ENCODE data around the gene CBY3.

Gene CBY3

GRCh38 chr5:179699616-179700237 is 18.9 kb upstream of the CBY3 start:
- TF ChIP-seq TAF1 (IDR thresholded peaks at IDR 0.05; ENCODE audit: borderline replicate concordance, insufficient read depth, low read length) (no peak), FOXP2 (optimal IDR thresholded peaks at IDR 0.05; ENCODE audit: borderline replicate concordance, extremely low read depth, extremely low read length, insufficient read depth) (no peak), POLR2AphosphoS5 (IDR thresholded peaks at IDR 0.05; ENCODE audit: low read depth, low read length) (peak; percentile 32; the same call in 1 of the 2 replicates), SIN3A (IDR thresholded peaks at IDR 0.05; ENCODE audit: borderline replicate concordance, insufficient read depth, low read length) (0 out of 2 replicates have a peak, but pooled peaks have one; percentile 31)
- TF ChIP-seq, protein P1, sequence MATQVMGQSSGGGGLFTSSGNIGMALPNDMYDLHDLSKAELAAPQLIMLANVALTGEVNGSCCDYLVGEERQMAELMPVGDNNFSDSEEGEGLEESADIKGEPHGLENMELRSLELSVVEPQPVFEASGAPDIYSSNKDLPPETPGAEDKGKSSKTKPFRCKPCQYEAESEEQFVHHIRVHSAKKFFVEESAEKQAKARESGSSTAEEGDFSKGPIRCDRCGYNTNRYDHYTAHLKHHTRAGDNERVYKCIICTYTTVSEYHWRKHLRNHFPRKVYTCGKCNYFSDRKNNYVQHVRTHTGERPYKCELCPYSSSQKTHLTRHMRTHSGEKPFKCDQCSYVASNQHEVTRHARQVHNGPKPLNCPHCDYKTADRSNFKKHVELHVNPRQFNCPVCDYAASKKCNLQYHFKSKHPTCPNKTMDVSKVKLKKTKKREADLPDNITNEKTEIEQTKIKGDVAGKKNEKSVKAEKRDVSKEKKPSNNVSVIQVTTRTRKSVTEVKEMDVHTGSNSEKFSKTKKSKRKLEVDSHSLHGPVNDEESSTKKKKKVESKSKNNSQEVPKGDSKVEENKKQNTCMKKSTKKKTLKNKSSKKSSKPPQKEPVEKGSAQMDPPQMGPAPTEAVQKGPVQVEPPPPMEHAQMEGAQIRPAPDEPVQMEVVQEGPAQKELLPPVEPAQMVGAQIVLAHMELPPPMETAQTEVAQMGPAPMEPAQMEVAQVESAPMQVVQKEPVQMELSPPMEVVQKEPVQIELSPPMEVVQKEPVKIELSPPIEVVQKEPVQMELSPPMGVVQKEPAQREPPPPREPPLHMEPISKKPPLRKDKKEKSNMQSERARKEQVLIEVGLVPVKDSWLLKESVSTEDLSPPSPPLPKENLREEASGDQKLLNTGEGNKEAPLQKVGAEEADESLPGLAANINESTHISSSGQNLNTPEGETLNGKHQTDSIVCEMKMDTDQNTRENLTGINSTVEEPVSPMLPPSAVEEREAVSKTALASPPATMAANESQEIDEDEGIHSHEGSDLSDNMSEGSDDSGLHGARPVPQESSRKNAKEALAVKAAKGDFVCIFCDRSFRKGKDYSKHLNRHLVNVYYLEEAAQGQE (IDR thresholded peaks at IDR 0.05; ENCODE audit: insufficient read depth in 1 of 2, low read depth in 2 of 2, low read length in 2 of 2): no peak

- TF ChIP-seq FOXP2 (optimal IDR thresholded peaks at IDR 0.05; ENCODE audit: borderline replicate concordance, extremely low read depth, extremely low read length, insufficient read depth) (peak; percentile 46), TAF1 (IDR thresholded peaks at IDR 0.05; ENCODE audit: borderline replicate concordance, insufficient read depth, low read length) (peak; percentile 69; the same call in 1 of the 2 replicates), SIN3A (IDR thresholded peaks at IDR 0.05; ENCODE audit: borderline replicate concordance, insufficient read depth, low read length) (peak; percentile 89), POLR2AphosphoS5 (IDR thresholded peaks at IDR 0.05; ENCODE audit: low read depth, low read length) (no peak; the same call in 1 of the 2 replicates)
- TF ChIP-seq, protein P1 (IDR thresholded peaks at IDR 0.05; ENCODE audit: insufficient read depth in 1 of 2, low read depth in 2 of 2, low read length in 2 of 2): 0 out of 4 replicates have a peak, but pooled peaks of 1 of the 2 experiments have one; percentile 23
Observed at GRCh38 chr5:179698935-179699615, 18.2 kb upstream of the CBY3 start, which contains the start of gene CANX. TSS of gene CANX (plus strand) at chr5:179698967. CDS start at chr5:179705682, 6,715 bp downstream.

GRCh38 chr5:179697993-179698934 is 17.4 kb upstream of the CBY3 start:
- TF ChIP-seq POLR2AphosphoS5 (IDR thresholded peaks at IDR 0.05; ENCODE audit: low read depth, low read length) (peak; percentile 69), SIN3A (IDR thresholded peaks at IDR 0.05; ENCODE audit: borderline replicate concordance, insufficient read depth, low read length) (no peak), TAF1 (IDR thresholded peaks at IDR 0.05; ENCODE audit: borderline replicate concordance, insufficient read depth, low read length) (no peak), FOXP2 (optimal IDR thresholded peaks at IDR 0.05; ENCODE audit: borderline replicate concordance, extremely low read depth, extremely low read length, insufficient read depth) (peak; percentile 75)
- TF ChIP-seq, protein P1 (IDR thresholded peaks at IDR 0.05; ENCODE audit: insufficient read depth in 1 of 2, low read depth in 2 of 2, low read length in 2 of 2): peak in 1 of 2 experiments; percentile 15; a peak in 1 of 4 replicates

DNA sequence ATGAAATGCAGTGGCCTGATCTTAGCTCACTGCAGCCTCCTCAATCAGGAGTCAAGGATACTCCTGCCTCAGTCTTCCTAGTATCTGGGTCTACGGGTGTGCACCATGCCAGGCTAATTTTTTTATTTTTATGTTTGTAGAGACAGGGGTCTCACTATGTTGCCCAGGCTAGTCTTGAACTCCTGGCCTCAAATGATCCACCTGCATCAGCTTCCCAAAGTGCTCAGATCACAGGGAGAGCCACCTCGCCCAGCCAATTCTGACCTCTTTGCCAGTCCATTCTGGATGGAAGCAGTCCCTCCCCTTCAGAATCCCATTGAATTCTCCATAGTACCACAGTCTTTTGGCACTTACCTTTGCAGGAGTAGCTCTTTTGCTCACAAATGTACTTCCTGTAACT is 16.3 kb upstream of the CBY3 start:
- TF ChIP-seq FOXP2 (optimal IDR thresholded peaks at IDR 0.05; ENCODE audit: borderline replicate concordance, extremely low read depth, extremely low read length, insufficient read depth) (no peak), SIN3A (IDR thresholded peaks at IDR 0.05; ENCODE audit: borderline replicate concordance, insufficient read depth, low read length) (no peak), TAF1 (IDR thresholded peaks at IDR 0.05; ENCODE audit: borderline replicate concordance, insufficient read depth, low read length) (no peak), POLR2AphosphoS5 (IDR thresholded peaks at IDR 0.05; ENCODE audit: low read depth, low read length) (no peak)
- TF ChIP-seq, protein P1 (IDR thresholded peaks at IDR 0.05; ENCODE audit: insufficient read depth in 1 of 2, low read depth in 2 of 2, low read length in 2 of 2): no peak
